Endodermal cell (in vitro differentiated cells): Measurements from ENCODE around the gene MTHFD1L. TPM values are rescaled to one million over a fixed set of nuclear protein-coding genes. Genes with fewer than 3 reads are reported as not detected.
"Not testable (repeated sequence)": the region's sequence is repeated elsewhere in the genome, so short reads cannot be mapped to it uniquely, and the experiment has no call there.

Experiments used
- DNase-seq: peaks from one replicate; pipeline ENCODE4 v3.0.0-alpha.2; 2017
- H3K27ac ChIP-seq: 2 replicates; pipeline ENCODE4 v1.5.1; 2013; ENCODE audit warnings: mild to moderate bottlenecking, low read depth, low read length, moderate library complexity
- H3K27me3 ChIP-seq: 2 replicates; pipeline ENCODE4 v1.6.1; 2013; ENCODE audit warnings: mild to moderate bottlenecking, low read length, moderate library complexity; ENCODE audit not compliant: insufficient read depth, control insufficient read depth, poor library complexity, severe bottlenecking
- H3K36me3 ChIP-seq: 2 replicates; pipeline ENCODE4 v1.7.0; 2013; ENCODE audit warnings: mild to moderate bottlenecking, low read length, moderate library complexity; ENCODE audit not compliant: control insufficient read depth, insufficient read depth
- H3K4me1 ChIP-seq: one replicate; pipeline ENCODE4 v1.7.0; 2013; ENCODE audit warnings: low read length; ENCODE audit not compliant: control insufficient read depth, insufficient read depth
- H3K4me3 ChIP-seq: 2 replicates; pipeline ENCODE4 v1.5.1; 2013; ENCODE audit warnings: mild to moderate bottlenecking, low read length, moderate library complexity
- H3K9ac ChIP-seq: 2 replicates; pipeline ENCODE4 v1.6.1; 2013; ENCODE audit warnings: mild to moderate bottlenecking, low read length, moderate library complexity; ENCODE audit not compliant: poor library complexity, severe bottlenecking; ENCODE audit errors: extremely low read depth
- H3K9me3 ChIP-seq: 2 replicates; pipeline ENCODE4 v1.6.1; 2013; ENCODE audit warnings: mild to moderate bottlenecking, low read length, moderate library complexity; ENCODE audit not compliant: control insufficient read depth
- H3K27ac Mint-ChIP-seq: 2 replicates; pipeline ENCODE4 v1.8.0; 2020; ENCODE audit warnings: mixed read lengths
- H3K27me3 Mint-ChIP-seq: 2 replicates; pipeline ENCODE4 v1.8.0; 2021; ENCODE audit warnings: mild to moderate bottlenecking, mixed read lengths; ENCODE audit not compliant: insufficient read depth
- H3K36me3 Mint-ChIP-seq: 2 replicates; pipeline ENCODE4 v1.8.0; 2020; ENCODE audit warnings: low read depth, mixed read lengths
- H3K4me1 Mint-ChIP-seq: 2 replicates; pipeline ENCODE4 v1.8.0; 2020; ENCODE audit warnings: mixed read lengths
- H3K4me3 Mint-ChIP-seq: 2 replicates; pipeline ENCODE4 v1.8.0; 2020; ENCODE audit warnings: mild to moderate bottlenecking, moderate library complexity, mixed read lengths
- H3K9me3 Mint-ChIP-seq: 2 replicates; pipeline ENCODE4 v1.8.0; 2020; ENCODE audit warnings: mild to moderate bottlenecking, mixed read lengths
- CTCF ChIP-seq: fragments of 200-600 bp; sonication (generic); conservative IDR thresholded peaks from 2 replicates; pipeline ENCODE4 v1.5.0; 2021; ENCODE audit warnings: antibody characterized with exemption, mild to moderate bottlenecking
- WGBS, 2 experiments: methylation state at CpG; one replicate each; pipeline versions ENCODE4 v1.1.5 to v1.1.7; 2013; ENCODE audit warnings: missing lambda C conversion rate in 2 of 2, mixed read lengths in 1 of 2; ENCODE audit not compliant: insufficient coverage in 1 of 2, insufficient read length in 1 of 2; 5-methylcytosine and 5-hydroxymethylcytosine counted together
- total RNA-seq, 2 donors: library from RNA; stranded (reverse); fragmentation: NEBNext Ultra II Directional in 1 of 2; extraction: Animal tissue kit (Norgen Biotek cat#: 25700) in 1 of 2; gene quantifications; 2 replicates in 1 of 2; 3 replicates in 1 of 2; pipeline ENCODE4 v1.2.1, GENCODE V29; 2021

Gene MTHFD1L
- total RNA-seq, 2 donors from 2014 or later, result 70.2 to 72.6 TPM

GRCh38 chr6:150848400-150848799, 17.1 kb upstream of the MTHFD1L start:
- peak overlapping the region; percentile 52 for H3K27ac Mint-ChIP-seq
- H3K4me3 ChIP-seq, result no peak overlapping the region
- no peak overlapping the region for H3K9ac ChIP-seq
- no peaks in the 10 kb centered on the region for H3K4me1 ChIP-seq
- H3K4me3 Mint-ChIP-seq, result no peak overlapping the region
- H3K27ac ChIP-seq, result no peak overlapping the region
- H3K4me1 Mint-ChIP-seq, result peaks cover 6% of the 10 kb centered on the region
- H3K27me3 Mint-ChIP-seq, result no peaks in the 10 kb centered on the region
- DNase-seq, result no peak
- H3K36me3 Mint-ChIP-seq, result no peaks in the 10 kb centered on the region
- H3K9me3 ChIP-seq, result no peaks in the 10 kb centered on the region
- no peaks in the 10 kb centered on the region for H3K36me3 ChIP-seq
- TF ChIP-seq CTCF, result no peak
- no peaks in the 10 kb centered on the region for H3K9me3 Mint-ChIP-seq
- no peaks in the 10 kb centered on the region for H3K27me3 ChIP-seq
- 60 to 70% methylated on average over 2 of the region's 2 CpGs for WGBS, 2 experiments

DNA sequence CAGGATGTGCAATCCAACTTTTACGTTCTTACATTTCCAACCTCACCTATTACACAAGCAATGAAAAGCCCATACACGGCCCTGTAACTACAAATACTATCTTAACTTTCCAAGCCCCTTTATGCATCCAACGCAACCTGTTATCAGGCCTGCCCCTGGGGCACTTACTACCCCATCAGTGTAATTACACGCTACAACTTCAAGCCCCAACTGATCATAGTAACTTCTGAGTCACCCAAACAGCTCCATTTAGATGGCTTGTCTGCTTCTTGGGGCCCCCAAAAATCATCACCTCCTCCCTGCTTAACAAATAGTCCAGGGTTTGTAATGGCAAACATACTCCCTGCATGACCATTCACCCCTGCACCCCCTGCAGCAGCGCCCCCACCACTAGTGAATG, 11.1 kb upstream of the MTHFD1L start:
- DNase-seq, H3K9me3 Mint-ChIP-seq: not testable (repeated sequence)
- WGBS, 2 experiments, result 92 to 95% methylated on average over 3 to 5 of the region's 5 CpGs

GRCh38 chr6:150855171-150855570, 10.3 kb upstream of the MTHFD1L start:
- H3K27ac Mint-ChIP-seq, H3K27me3 ChIP-seq, H3K9me3 Mint-ChIP-seq, H3K4me1 Mint-ChIP-seq, H3K9ac ChIP-seq, H3K4me3 Mint-ChIP-seq, H3K36me3 Mint-ChIP-seq, H3K27me3 Mint-ChIP-seq, H3K27ac ChIP-seq, H3K36me3 ChIP-seq, H3K4me1 ChIP-seq, DNase-seq, H3K4me3 ChIP-seq, H3K9me3 ChIP-seq: not testable (repeated sequence)
- WGBS, 2 experiments, result 83 to 92% methylated on average over 1 to 8 of the region's 8 CpGs

More for the DNA sequence above, 11.1 kb upstream of the MTHFD1L start:
- H3K9ac ChIP-seq, H3K36me3 ChIP-seq, H3K27me3 Mint-ChIP-seq, H3K27ac ChIP-seq, H3K4me1 Mint-ChIP-seq, H3K36me3 Mint-ChIP-seq, H3K27ac Mint-ChIP-seq, H3K9me3 ChIP-seq, H3K27me3 ChIP-seq, H3K4me3 ChIP-seq, H3K4me1 ChIP-seq, H3K4me3 Mint-ChIP-seq: not testable (repeated sequence)

- no peak overlapping the region for H3K4me3 ChIP-seq
- no peak for DNase-seq
- H3K4me1 ChIP-seq, result no peaks in the 10 kb centered on the region
- H3K9me3 ChIP-seq, result no peaks in the 10 kb centered on the region
- Mint-ChIP-seq H3K9me3 (no peaks in the 10 kb centered on the region), H3K4me3 (no peak overlapping the region), H3K27me3 (no peaks in the 10 kb centered on the region), H3K36me3 (no peaks in the 10 kb centered on the region), H3K27ac (peak overlapping the region; percentile 26), H3K4me1 (peaks cover 15% of the 10 kb centered on the region)
- no peaks in the 10 kb centered on the region for H3K27me3 ChIP-seq
- TF ChIP-seq CTCF, result no peak
- H3K36me3 ChIP-seq, result no peaks in the 10 kb centered on the region
- WGBS, 2 experiments, result 79 to 92% methylated on average over 3 to 7 of the region's 7 CpGs
- no peak overlapping the region for H3K9ac ChIP-seq
- peak overlapping the region; percentile 41 for H3K27ac ChIP-seq
These were observed 8.2 kb upstream of the MTHFD1L start for GRCh38 chr6:150857062-150857944.
